NCI-H1930 (cell line): ENCODE data around the gene ATG16L2.
"Not testable (repeated sequence)": the region's sequence is repeated elsewhere in the genome, so short reads cannot be mapped to it uniquely, and the experiment has no call there.

ENCODE experiments used
- DNase-seq, 2 experiments: peaks; one replicate each; lab custom pipeline; 2025; lab: John Stamatoyannopoulos, UW

The ATG16L2 gene

GRCh38 chr11:72779495-72780128 is 34.6 kb upstream of the ATG16L2 start:
- no peak for DNase-seq

GRCh38 chr11:72780296-72781062 is 33.7 kb upstream of the ATG16L2 start:
- no peak for DNase-seq

GRCh38 chr11:72781063-72781312 is 33.2 kb upstream of the ATG16L2 start:
- no peak for DNase-seq

DNA sequence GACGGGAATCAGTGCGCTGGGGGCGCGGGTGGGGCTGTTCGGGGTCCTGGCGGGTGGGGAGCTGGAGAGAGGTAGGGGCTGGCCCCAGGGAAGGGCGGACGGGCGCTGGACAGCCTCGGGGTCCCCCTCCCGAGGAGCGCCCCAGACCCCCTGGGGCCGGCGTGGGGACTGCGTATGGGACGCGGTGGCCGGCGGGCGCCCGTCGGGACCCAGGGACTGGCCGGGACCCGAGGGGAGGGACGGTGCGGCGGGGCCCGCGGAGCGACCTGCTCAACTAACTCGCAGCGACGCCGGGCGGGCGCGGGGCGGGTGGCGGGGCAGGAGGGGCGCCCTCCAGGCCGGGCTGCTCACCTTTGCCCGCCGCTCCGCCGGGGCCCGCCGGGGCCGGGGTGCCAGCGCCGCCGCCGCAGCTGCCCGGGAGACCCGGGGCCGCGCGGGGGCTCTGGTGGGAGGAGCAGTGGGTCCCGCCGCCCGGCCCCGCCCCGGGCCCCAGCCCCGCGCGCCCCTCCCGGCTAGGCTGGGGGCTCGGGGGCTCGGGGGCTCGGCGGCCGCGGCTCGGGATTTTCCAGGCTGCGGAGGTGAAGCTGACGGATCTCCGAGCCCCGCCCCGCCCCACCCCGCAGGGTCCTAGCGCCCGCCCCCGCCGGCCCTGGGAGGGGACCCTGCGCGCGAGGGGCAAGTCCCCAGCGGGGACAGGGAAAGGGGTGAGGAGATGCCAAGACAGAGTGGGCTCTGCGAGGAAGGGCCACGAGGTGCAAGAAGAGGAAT is 32.7 kb upstream of the ATG16L2 start:
- DNase-seq = peak in 1 of 2 experiments; percentile 30

GRCh38 chr11:72782081-72782920 is 31.9 kb upstream of the ATG16L2 start:
- DNase-seq = no peak

DNA sequence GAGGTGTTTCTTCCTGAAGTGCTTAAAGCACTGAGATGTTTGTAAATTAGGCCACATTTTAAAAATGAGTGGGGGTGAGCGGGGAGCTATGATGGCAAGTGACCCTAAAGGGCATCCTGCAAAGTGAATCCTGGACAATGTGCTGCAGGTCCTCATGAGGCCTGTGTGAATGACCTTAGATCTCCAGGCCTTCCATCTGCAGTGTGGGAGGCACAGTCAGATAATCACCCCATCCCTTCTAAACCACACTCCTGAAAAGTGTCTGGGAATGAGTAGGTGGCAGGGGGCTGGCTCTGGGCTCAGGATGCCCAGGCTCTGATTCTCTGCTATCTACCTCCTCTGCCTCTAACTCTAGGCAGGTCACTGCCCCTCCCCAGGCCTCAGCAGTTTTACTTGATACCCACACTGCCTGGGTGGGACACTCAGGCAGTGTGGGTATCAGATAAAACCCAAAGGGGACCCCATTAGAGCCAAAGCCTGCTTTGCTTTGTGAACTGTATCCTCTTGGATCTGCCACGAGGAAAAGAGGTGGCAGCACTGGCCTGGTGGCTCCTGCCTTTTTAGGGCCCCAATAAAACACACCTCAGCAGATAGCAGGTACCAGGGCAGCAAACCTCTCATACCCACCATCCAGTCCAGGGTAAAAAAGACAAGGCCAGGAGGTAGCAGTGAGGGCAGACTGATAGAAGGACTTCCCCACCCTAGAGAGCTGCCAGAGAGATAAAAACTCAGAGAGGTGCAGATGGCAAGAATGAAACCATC is 30.9 kb upstream of the ATG16L2 start:
- no peak for DNase-seq

- no peak for DNase-seq
These were observed 29.5 kb upstream of the ATG16L2 start for GRCh38 chr11:72784662-72785061.

GRCh38 chr11:72786305-72787215 is 27.7 kb upstream of the ATG16L2 start:
- DNase-seq = no peak

DNA sequence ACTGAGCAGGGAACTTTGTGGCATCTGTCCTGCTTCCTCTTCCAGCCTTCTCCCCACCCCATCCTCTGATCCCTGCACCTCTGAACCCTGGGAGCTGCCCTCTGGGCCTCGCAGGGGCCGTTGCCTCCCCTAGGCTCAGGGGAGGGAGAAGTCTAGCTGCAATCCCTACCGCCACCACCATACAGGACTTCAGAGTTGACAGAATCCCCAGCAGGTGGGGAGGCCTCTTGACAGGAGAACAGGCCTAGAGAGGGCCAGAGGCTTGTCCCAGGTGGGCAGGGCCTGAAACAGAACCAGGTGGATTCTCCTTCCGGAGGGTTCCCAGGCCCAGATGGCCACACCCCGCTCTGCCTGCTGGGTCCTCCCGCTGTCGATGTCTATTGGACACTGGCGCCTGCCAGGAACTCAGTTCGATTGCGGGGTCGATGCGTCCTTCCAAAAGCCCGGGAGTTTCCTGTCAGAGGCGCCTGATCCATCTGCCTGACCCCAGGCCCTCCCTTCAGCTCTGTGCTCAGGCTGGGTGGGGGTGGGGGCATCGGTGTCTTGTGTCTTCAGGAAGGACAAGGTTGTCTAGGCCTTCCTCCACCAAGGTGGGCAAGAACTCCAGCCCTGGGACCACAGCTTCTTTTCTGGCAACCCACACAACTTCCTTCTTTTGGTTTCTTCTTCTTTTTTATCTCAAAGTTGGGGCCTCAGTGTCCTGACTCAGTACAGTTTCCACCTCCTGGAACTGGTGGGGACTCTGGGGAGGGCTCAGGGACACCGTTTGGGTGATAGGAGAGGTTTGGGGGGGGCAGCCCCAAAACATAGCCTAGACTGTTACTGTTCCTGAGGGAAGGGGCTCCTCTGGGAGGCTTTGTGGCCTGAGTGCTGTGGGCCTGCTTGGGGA is 26.8 kb upstream of the ATG16L2 start:
- no peak for DNase-seq

GRCh38 chr11:72788241-72788640 is 26.0 kb upstream of the ATG16L2 start:
- no peak for DNase-seq

DNA sequence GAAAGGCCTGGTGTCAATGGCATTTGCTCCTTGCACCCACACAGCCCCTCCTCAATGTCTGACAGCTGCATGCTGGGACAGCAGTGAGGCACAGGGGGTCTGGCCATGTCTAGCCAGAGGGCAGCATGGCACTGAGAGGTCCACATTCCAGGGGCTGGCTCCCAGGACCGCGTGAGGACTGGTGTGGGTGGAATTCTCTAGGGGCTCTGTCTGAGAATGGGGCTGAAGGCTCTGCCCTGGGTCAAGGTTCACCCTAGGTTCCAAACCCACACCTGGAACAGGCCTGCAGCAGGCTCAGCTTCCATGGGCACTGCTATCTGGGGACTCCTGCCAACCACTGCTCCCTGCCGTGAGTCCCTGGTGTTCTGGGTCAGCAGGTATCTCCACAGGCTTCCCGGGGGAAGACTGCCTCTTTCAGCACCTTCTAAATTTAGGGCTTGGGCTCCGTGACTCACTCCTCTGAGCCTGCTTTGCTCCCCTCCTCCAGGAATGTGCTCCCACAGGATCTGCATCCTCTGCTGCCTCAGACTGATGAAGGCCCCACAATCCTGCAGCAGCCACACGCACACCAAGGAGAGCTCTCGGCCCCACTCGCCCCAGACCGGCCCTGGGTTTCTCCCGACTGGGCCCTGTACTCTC is 24.6 kb upstream of the ATG16L2 start:
- DNase-seq = no peak

DNA sequence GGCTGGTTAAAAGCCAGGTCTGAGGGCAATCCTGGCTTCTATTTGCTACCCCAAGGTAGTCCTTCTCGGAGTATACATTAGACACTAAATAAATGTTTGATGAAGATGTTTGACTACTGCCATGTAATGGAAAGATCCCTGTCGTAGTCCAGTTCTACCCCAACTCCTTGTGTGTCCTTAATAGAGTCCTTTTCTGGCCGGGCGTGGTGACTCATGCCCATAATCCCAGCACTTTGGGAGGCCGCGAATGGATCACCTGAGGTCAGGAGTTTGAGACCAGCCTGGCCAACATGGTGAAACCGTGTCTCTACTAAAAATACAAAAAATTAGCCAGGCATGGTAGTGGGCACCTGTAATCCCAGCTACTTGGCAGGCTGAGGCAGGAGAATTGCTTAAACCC is 23.0 kb upstream of the ATG16L2 start:
- DNase-seq = not testable (repeated sequence)

GRCh38 chr11:72792437-72793021 is 21.7 kb upstream of the ATG16L2 start:
- DNase-seq = no peak

DNA sequence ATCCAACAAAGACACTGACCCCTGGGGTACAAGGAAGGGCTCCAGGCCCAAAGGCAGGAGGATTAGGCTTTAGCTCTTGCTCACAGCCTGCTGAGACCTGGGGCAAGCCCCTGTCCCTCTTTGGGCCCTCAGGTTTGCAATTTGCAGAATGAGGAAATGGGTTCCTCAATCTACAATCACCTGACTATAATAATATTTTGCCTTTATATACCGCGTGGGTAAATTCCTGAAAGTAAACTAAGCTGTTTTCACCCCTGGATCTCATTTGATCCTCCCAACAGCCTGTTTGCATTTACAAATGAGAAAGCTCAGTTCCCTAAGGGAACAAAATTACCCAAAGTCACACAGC is 21.2 kb upstream of the ATG16L2 start:
- DNase-seq = no peak

DNA sequence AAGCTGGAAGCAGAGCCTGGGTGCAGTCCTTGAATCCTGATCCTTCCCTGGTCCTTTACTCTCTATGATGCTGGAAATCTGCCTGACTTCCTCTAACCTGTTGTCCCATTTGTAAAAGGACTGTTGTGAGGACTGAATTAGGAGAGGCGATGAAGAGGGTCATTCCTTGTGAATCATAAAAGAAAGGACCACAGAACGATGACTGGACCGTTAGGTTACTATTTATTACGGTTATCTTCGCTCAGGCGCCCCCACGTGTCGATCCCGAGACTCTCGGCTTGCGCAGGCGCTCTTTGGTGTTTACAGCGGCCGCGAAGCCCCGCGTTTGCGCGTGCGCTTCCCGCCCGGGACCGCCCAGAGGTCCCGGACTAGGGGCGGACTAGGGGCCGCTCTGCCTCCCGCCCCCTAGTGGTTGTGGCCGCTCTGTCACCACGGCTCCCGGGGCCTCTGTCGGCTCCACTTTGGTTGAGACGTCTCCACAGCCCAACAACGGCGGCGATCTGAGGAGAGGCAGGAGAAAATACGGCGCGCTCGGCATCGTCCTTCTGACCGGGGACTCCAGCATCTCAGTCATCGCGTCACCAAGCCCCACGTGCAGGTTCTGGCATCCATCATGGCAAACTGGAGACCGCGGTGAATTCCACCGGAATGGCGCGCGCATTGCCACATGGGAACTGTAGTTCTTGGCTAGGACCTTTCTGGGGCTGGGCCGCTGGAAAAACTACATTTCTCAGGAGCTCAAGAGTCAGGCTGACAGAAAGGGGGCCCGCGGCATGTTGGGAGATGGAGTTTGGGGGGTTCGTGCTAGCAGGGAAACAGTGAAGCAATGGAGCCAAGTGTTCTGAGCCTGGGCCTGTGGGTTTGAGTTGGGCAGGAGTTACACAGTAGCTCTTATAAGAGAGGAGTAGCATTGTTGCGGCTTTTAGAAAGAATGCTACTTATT is 20.5 kb upstream of the ATG16L2 start, which contains the start of gene STARD10:
Gene STARD10 (minus strand): TSS at position 623 of the 943 bp plus-strand sequence. CDS start 12,866 bp downstream, outside the sequence.
- peak; percentile 90 to 97 for DNase-seq

GRCh38 chr11:72798361-72798760 is 15.8 kb upstream of the ATG16L2 start:
- no peak for DNase-seq

DNA sequence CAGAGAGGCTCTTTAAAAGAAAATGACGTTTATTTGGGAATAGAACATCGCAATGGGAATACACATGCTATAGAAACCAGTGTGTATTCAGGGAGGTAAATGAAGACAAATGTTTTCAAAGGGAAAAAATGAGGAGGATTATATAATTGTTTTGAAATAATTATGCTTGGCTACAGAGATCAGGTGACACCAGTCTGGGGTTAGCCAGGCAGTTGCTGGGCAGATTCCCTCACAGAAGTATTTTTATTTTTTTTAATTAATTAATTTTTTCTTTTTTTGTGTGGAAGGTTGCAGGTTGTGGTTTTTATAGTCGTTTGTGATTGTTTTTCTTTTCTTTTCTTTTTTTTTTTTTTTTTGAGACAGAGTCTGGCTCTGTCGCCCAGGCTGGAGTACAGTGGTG is 14.8 kb upstream of the ATG16L2 start:
- DNase-seq = no peak
